Subcutaneous adipose tissue (tissue), 4 donors: ENCODE measurements around the gene MSH5. TPM values are rescaled to one million over a fixed set of nuclear protein-coding genes. Genes with fewer than 3 reads are reported as not detected.

Experiments used
- CTCF ChIP-seq: fragments of 450-650 bp; IDR thresholded peaks from one replicate; pipeline ENCODE4 v1.5.1; 2016; ENCODE audit warnings: low read depth, mild to moderate bottlenecking, control low read depth, antibody characterized with exemption, moderate library complexity
- total RNA-seq, 4 donors: library from RNA; depleted of rRNA; stranded (reverse); fragments of >200 nt; gene quantifications; one replicate each; pipeline ENCODE4 v1.1.0, GENCODE V29; 2016

MSH5 gene
- total RNA-seq, 4 donors from 2014 or later, result 7.5 to 24.5 (median 9.0) TPM

GRCh38 chr6:31734821-31735406, 4.9 kb upstream of the MSH5 start:
- no peak for TF ChIP-seq CTCF

GRCh38 chr6:31736021-31736767, 3.6 kb upstream of the MSH5 start, which contains the start of gene CLIC1:
TSS of gene CLIC1 (minus strand) at chr6:31736530. CDS start at chr6:31736300, 230 bp downstream.
- TF ChIP-seq CTCF, result no peak

GRCh38 chr6:31736768-31737314, 3.0 kb upstream of the MSH5 start:
- TF ChIP-seq CTCF, result no peak

GRCh38 chr6:31737315-31737990, 2.4 kb upstream of the MSH5 start:
- TF ChIP-seq CTCF, result no peak

GRCh38 chr6:31737991-31738979, 1.5 kb upstream of the MSH5 start:
- no peak for TF ChIP-seq CTCF

GRCh38 chr6:31740397-31741223, 805 bp downstream of the MSH5 start:
- no peak for TF ChIP-seq CTCF
